HG02588 (cell line): Measurements from ENCODE around the gene LVRN.

Experiments used
- ATAC-seq: cut with Tn5 transposase; IDR thresholded peaks from one replicate; pipeline ENCODE4 v1.9.1; 2021; ENCODE audit warnings: mild to moderate bottlenecking, moderate library complexity; ENCODE audit not compliant: unreplicated experiment

Gene LVRN

DNA sequence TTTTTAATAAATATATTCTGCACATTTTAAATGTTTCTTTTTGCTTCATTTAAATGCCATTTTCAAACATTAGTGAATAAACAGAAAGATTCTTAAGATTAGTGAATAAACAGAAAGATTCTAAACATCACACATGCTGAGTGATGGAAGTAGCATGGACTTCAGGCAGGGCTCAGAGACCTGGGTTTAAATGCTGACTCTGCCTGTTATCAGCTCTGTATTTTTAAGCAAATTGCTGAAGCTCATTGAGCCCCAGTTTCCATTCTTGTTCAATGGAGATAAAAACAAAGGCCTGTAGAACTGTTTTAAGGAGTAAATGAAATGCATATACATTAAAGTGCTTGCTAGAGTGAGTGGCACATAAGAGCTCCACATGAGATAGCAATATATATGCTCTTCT is 8.1 kb upstream of the LVRN start:
- no peak for ATAC-seq

DNA sequence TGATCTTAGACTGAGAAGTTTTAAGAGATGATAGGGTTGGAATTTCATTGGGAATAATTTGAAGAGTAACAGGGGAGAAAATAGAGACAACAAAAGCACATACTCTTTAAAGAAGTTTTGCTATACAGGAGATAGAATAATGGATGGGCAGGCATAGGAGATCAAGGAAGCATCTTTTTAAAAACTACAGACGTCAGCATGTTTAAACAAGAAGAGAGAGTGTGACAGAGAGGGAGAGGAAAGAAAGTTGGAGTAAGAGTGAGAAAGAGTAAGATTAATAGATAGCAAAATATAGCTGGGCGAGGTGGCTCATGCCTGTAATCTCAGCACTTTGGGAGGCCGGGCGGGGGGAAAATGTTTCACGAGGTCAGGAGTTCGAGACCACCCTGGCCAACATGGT is 5.3 kb upstream of the LVRN start:
- ATAC-seq: no peak

DNA sequence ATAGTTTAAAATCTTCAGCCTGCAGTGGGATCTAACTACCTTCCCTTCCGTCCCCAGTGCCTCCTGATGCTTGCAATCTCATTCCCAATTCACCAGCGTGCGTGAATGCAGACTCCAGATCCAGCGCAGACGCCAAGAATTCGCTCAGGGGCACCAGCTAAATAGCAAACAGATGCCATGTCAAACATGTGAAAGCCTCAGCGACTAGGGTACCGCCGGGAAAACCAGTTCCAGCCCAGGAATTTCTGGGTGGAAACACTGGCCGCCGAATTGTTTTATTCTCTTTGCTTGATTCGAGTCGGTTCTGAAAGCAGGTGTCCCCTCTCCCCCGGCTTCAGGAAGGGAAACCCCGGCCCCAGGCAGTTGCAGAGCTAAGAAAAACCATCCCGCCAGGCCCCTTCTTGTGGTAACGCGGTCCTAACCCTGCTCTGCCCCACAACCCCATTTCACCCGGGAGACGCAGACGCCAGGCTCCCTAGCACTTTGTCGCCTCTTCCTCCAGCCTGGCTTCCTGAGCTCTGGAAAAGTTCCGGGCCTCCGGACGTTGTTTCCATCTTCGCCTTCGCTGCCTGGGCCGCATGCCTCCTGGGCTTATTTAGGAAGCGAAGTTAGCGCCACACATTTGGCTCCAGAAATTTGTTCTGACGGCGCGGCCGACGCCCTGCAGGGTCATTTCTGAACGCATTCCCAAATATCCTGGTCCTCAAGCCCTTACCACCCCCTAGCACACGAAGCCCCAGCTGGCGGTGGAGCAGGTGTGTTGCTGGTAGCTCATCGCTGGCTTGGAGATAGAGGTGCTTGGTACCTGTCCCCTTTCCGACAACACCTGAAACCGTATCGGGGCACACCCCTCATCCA is 665 bp upstream of the LVRN start:
- no peak for ATAC-seq

DNA sequence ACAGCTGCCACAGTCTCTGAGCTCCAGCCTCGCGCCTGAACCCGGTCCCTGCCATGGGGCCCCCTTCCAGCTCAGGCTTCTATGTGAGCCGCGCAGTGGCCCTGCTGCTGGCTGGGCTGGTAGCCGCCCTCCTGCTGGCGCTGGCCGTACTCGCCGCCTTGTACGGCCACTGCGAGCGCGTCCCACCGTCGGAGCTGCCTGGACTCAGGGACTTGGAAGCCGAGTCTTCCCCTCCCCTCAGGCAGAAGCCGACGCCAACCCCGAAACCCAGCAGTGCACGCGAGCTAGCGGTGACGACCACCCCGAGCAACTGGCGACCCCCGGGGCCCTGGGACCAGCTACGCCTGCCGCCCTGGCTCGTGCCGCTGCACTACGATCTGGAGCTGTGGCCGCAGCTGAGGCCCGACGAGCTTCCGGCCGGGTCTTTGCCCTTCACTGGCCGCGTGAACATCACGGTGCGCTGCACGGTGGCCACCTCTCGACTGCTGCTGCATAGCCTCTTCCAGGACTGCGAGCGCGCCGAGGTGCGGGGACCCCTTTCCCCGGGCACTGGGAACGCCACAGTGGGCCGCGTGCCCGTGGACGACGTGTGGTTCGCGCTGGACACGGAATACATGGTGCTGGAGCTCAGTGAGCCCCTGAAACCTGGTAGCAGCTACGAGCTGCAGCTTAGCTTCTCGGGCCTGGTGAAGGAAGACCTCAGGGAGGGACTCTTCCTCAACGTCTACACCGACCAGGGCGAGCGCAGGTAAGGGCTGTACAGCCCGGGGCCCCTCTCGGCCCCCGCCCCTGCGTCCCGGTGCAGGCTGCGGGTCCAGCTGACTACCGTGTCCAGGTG is 509 bp downstream of the LVRN start:
- peak; percentile 55 for ATAC-seq

DNA sequence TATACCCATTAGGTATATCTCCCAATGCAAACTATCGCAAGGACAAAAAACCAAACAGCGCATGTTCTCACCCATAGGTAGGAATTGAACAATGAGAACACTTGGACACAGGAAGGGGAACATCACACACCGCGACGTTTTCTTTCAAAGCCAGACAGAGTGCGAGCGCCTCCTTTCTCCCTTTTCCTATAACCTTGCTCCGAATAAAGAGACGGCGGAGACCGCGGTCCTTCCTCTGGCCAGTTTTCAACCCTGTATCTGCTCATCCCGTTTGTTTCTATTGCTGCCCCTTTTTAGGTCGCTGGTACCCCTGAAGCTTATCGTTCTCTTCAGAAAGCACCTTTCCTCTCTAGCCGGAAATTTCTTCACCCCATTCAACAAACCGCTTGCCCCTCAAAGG is 1.3 kb downstream of the LVRN start:
- ATAC-seq: no peak

DNA sequence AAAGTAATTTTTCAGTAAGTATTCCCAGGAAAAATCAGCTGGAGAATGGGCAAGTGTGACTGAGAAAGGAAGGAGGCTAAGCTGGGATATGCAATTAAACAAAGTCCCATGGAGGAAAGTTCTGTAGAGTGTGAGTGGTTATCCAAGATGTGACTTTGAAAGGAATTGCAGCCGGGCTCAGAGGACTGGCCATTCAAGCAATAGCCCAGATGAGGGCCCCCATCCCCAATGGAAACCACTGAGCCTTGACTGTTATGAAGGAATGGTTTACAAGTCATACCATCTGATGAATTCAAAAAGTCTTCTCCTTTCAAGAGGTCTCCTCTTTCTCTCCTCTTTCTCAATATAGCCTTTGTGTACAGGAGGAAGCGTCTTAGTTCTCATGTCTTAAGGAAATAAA is 6.5 kb downstream of the LVRN start:
- no peak for ATAC-seq

DNA sequence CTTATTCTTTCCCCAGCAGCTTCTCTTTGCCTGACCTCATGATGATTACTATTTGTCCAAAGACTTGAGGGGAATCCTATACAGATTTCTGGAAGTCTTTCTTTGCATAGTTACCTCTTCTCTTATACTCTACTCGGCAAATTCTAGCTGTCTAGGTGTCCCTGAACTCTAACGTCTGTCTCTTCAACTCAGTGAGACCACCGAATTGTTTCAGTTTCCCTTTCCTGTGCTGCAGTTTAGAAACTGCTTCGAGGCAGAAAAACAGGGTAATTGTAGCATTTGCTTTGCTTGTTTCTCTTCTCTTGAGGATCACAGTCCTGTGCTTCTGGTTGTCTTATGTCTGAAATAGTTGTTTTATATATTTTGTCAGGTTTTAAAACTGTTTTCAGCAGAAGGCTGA is 14.8 kb downstream of the LVRN start:
- ATAC-seq: peak; percentile 83

DNA sequence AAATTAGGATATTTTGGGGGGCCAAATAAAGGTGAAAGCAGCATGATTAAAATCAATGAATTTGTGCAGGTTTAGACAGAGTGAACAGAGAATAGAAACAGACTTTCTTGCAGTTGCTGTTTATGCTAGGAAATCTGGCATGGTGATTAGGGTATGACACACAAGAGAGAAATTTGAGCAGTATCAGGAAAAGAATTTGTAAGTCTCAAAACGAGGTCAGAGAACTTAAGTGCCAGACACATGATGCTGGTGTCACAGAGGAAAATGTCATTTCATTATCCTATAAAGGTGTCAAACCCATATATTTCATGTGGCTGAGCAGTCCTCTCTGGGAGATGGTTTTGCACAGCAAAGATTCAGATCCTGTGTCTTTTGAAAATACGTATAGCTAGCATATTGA is 15.7 kb downstream of the LVRN start:
- ATAC-seq: no peak

DNA sequence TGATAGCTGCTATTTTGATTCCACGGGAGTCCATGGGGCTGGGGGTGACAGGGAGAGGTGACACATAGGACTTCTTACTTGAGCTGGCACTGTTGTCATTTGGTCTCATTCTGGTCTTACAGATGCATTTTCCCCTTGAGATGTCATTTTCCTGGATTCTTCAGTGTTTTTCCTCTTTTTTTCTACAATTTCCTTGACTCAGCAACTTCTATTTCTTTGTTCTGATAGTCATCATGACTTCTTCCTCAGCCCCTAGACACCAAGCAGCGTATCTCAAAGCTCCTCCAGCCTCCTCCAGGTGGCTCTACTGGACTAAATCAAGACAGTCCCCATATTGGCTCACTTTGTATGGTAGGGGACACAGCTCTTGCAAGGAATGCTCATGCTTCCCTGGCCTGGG is 16.5 kb downstream of the LVRN start:
- no peak for ATAC-seq

DNA sequence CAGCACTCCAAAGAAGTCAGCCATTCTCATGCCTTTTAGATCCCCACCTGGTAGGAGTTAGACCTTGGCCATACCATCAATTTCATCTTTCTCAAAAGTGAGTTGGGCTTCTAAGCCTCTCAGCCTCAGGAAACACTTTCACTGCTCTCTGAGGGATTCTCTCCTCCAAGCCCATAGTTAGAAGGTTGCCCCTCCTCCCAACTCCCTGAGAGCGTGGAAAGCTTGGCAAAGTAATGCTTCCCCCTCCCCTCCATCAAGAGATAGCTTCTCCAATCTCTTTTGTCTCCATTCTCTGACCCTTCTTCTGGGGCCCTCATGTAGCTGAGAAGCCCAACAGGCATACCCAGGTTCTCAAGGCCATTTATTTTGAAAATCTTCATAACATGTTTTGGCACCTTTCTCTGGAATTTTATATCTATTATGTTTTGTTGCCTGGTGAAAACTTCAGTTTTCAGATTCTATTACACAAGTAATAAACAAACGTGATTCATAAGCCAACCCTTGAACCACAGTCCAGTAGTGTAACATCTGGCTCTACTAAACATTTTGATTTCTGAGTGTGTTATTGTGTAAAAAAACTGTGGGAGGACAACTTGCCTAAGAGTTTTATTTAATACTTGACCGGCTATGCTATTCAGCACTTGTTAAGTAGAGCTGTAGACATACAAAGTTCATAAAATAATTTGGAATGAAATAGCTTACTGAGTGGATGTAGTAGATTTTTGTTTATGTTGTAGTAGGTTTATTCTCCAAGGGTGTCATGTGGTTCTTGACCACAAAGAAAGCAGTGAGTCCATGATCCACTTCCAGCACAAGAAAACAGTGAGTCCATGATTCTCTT is 17.1 kb downstream of the LVRN start:
- no peak for ATAC-seq

DNA sequence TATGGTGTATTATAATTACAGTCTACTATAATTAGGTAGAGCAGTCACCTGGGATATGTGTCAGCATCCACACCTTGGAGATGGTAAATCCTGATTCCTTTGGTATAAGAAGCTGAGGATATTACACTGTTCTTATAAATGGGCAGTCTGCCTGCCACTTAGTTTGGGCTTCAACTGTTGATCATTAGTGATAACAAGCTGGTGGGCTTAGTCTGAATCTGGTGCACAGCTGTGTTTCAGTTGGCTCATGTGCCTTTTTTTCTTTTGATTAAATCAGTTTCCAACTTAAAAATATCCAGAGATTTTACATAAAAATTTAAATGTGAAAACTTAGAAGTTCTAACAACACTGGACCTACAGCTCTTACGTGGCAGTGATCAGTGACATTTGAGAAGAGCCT is 21.2 kb downstream of the LVRN start:
- ATAC-seq: no peak

DNA sequence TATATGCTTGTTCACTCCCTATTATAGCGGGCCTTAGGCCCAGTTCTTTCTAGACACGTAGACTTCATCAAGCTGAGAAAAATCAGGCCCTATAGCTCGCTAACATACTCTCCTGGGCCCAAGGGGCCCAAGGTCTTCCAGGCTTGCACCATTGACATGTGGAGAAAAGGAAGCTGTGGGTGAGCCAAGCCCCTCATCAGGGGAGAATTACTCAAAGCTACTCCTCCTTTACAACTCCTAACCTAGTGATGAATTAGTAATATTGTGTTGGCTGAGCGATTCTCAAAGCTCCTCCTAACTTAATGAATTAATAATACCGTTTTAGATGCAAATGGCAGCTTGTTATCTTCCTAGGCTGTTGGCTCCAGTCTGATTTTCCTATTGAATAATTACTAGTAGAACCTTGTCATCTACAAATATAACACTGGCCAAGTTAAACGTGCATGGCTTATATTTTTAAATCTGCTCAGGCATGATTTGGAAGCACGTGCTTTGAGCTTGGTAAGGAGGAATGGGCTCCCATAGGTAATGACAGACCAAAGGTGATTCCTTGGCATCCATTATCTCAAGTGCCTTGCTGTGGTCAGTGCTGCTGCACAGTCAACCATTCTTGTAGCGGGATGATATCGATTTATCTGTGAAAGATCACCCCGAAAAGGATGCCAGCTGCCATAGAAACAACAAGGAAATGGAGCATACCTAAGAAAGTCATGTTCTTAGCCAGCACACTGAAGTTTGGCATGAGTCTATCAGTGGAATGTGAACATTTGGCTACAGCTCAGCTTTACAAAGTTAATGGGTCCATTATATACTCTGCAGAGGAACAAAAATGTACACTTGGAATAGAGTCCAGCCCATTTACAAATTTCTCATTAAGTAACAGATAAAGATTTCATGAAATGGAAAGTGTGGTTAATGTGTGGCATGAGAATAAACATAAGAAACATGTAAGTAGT is 23.8 kb downstream of the LVRN start:
- no peak for ATAC-seq

DNA sequence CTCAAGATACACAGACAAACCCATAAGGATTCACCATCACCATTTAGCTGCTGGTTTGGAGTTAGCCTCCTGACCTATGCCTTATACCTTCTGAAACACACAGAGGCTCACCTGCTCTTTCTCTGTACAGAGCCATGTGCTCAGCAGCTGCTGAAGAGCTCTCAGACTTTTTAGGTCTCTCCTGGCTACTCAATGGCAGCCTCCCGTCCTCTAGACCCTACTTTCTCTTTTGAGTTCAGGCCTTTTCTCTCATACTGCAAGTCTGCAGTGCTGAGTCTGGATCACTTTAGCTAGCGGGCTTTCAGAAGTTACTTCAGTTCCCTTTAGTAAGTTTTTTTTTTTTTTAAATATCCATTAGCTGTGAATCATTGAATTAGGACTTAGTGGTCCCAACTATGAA is 25.7 kb downstream of the LVRN start:
- no peak for ATAC-seq

DNA sequence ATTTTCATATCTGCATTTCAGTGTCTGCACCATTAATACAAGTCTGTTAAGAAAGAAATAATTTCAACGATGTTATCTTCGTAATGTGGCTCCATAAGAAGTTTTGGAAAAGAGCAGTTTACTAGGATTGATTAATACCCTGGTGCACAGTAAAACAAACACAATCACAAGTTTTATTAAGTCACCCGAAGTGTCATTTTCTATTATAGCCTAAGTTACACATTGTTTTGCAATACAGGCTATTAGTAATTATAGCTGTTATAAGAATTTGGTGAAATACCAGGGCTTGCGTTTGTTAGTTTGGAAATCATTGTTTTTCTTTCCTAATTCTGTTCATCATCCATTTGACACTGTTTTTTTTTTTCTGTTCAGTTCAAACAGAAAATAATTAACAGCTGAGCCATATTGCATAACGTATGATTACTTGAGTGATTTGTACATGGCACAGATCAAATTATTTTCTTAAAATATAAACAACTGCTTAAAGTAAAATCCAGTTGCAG is 30.6 kb downstream of the LVRN start:
- no peak for ATAC-seq

DNA sequence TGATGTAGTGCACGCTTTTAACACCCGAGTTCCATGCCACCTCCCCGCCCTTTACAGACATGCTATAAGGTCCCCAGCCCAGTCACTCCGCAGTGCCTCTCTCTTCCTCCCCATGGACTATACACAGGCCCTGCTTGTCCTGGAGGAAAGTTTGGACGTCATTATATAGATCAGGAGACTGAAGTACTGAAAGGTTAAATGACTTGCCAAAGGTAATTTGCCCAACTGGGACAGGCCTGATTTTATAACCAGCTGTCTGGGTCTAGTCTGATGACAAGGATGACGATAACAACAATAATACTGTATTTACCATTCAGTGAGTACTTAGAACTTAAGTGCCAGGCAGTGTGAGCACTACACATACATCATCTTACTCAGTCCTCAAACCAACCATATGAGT is 33.1 kb downstream of the LVRN start:
- ATAC-seq: no peak

DNA sequence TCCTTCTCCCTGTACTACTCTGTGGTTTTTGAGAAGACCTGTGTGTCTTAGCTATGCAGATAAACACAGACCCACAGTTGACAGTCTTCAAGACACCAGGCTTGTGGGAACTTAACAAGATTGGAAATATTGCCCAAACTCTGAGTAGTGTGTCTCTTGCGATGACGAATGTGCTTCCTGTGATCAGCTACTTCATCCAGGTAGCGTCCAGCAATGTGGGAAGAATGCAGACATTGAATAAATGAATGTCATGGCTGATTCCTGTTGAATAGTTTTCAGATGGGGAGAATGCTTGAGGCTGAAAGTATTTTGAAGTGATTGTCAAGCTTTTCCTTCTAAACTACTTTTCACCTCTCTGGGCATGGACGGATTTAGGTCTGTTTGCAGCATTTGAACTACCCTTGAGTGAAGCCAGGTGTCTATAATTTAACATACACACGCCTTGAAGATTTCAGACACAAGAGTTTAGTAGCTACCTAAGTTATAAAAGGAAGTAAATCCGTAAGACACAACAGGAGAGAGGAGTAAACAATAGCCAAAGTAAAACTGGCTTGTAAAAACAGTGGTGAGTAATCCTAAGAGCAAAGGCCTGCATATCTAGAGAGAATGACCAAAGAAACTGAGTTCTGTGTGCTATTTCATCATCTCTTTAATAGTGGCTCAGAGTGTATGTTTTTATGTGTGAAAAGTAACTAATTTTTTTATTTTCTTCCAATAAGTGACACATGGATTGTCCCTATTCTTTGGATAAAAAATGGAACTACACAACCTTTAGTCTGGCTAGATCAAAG is 40.0 kb downstream of the LVRN start:
- no peak for ATAC-seq

DNA sequence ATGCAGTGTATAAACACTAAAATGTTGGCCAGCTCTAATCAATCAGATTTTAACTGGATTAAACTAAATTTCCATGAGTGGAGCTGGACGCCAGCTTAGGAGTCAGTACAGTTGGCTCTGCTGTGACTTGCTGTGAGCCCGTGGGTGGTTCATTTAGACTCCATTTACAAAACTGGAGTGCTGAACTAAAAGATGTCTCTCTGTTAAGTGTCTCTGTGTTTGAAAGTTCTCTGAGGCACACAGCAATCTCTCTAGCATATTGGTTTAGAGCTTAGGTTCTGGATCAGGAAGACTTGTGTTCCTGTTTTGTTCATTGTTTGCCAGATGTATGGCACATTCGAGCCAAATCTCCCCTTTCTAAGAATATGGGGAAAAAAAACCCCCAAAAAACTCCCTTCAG is 42.0 kb downstream of the LVRN start:
- no peak for ATAC-seq

DNA sequence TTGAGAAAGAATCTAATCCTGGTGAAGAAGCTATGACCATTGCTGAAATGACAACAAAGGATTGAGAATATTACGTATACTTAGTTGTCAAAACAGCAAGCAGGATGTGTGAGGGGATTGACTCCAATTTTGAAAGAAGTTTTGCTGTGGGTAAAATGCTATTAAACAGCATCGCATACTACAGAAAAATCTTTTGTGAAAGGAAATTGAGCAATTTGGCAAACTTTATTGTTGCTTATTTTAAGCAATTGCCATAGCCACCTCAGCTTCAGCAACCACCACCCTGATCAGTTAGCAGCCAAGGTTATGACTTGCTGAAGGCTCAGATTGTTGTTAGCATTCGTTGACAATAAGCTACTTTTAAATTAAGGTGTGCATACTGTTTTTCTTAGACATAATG is 47.5 kb downstream of the LVRN start:
- no peak for ATAC-seq

DNA sequence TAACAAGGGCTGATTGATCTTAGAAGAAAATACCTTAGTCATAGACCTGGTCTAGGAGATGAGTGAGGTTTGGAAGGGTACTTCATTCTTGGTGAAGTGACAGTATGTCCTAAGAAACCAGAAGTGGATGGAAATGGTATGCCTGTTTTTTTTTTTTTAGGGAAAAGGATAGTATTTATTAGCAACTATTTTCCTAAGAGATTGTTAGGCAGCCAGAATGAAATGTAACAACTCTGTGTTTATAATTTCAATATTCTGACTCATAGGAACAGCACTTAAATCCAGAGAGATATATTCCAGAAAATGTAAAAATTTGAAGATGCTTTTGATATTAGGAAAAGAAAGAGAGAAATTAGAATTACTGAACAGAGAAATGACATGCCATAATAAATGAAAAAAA is 48.8 kb downstream of the LVRN start:
- ATAC-seq: no peak
